CD14-positive monocyte (primary cell): Measurements from ENCODE around the gene EPHA6. TPM values are rescaled to one million over a fixed set of nuclear protein-coding genes. Genes with fewer than 3 reads are reported as not detected.

Source experiments
- DNase-seq, 3 donors: peaks; one replicate each; pipeline ENCODE4 v3.0.0-alpha.2; 2011 to 2022
- H2AFZ ChIP-seq: 2 replicates; pipeline ENCODE4 v1.6.0; 2012; ENCODE audit warnings: mild to moderate bottlenecking, low read depth, low read length, inconsistent platforms; ENCODE audit not compliant: insufficient read depth, poor library complexity, severe bottlenecking
- H3K27ac ChIP-seq, 2 donors: 1 replicate in 1 of 2; 2 replicates in 1 of 2; pipeline ENCODE4 v1.5.1; 2012 to 2013; ENCODE audit warnings: low read length in 2 of 2, control low read depth in 1 of 2, inconsistent platforms in 1 of 2, low read depth in 1 of 2, mild to moderate bottlenecking in 1 of 2
- H3K27me3 ChIP-seq, 2 donors: one replicate each; pipeline versions ENCODE4 v1.6.0 to v1.6.1; 2011 to 2013; ENCODE audit warnings: low read length in 2 of 2; ENCODE audit not compliant: control insufficient read depth in 2 of 2, insufficient read depth in 2 of 2
- H3K36me3 ChIP-seq, 2 donors: replicated peaks in 1 of 2; 1 replicate in 1 of 2; 2 replicates in 1 of 2; pipeline versions ENCODE4 v1.5.1 to v1.6.1; 2012 to 2013; ENCODE audit warnings: low read length in 2 of 2, control low read depth in 1 of 2, inconsistent platforms in 1 of 2, mild to moderate bottlenecking in 1 of 2; ENCODE audit not compliant: insufficient read depth in 2 of 2, control insufficient read depth in 1 of 2
- H3K4me1 ChIP-seq, 2 donors: 1 replicate in 1 of 2; 2 replicates in 1 of 2; pipeline versions ENCODE4 v1.5.1 to v1.6.1; 2012 to 2013; ENCODE audit warnings: low read length in 2 of 2, control low read depth in 1 of 2, inconsistent platforms in 1 of 2, mild to moderate bottlenecking in 1 of 2, moderate library complexity in 1 of 2; ENCODE audit not compliant: insufficient read depth in 2 of 2, control insufficient read depth in 1 of 2
- H3K4me2 ChIP-seq: replicated peaks from 2 replicates; pipeline ENCODE3; 2012; ENCODE audit warnings: low read length, moderate library complexity, mild to moderate bottlenecking; ENCODE audit not compliant: poor library complexity, severe bottlenecking; ENCODE audit errors: extremely low read depth
- H3K4me3 ChIP-seq, 3 experiments: fragments of 200-600 bp in 1 of 3; sonication (generic) in 1 of 3; replicated peaks in 1 of 3; 1 replicate in 2 of 3; 2 replicates in 1 of 3; pipeline ENCODE4 v1.5.1; 2011 to 2013; ENCODE audit warnings: low read length in 3 of 3, mild to moderate bottlenecking in 3 of 3, control low read depth in 2 of 3, low read depth in 2 of 3, inconsistent platforms in 1 of 3, moderate library complexity in 1 of 3
- H3K79me2 ChIP-seq: 2 replicates; pipeline ENCODE4 v1.6.0; 2012; ENCODE audit warnings: mild to moderate bottlenecking, control low read depth, inconsistent platforms, low read length, moderate library complexity; ENCODE audit not compliant: insufficient read depth
- H3K9ac ChIP-seq: 2 replicates; pipeline ENCODE4 v1.6.0; 2017; ENCODE audit warnings: low read length, mild to moderate bottlenecking; ENCODE audit not compliant: insufficient read depth, poor library complexity, severe bottlenecking
- H3K9me3 ChIP-seq, 2 donors: replicated peaks in 1 of 2; 1 replicate in 1 of 2; 2 replicates in 1 of 2; pipeline versions ENCODE4 v1.5.1 to v1.6.1; 2012 to 2013; ENCODE audit warnings: low read length in 2 of 2, control low read depth in 1 of 2; ENCODE audit not compliant: control insufficient read depth in 1 of 2, insufficient read depth in 1 of 2
- H4K20me1 ChIP-seq: 2 replicates; pipeline ENCODE4 v1.6.0; 2012; ENCODE audit warnings: mild to moderate bottlenecking, low read length, control low read depth, moderate library complexity; ENCODE audit not compliant: insufficient read depth
- H3K27ac Mint-ChIP-seq, 7 donors: one replicate each; pipeline ENCODE4 v1.8.0; 2020; ENCODE audit warnings: mild to moderate bottlenecking in 7 of 7, mixed read lengths in 7 of 7, moderate library complexity in 6 of 7, inconsistent platforms in 2 of 7
- H3K27me3 Mint-ChIP-seq, 3 donors: one replicate each; pipeline ENCODE4 v1.8.0; 2021 to 2022; ENCODE audit warnings: low read depth in 3 of 3, mild to moderate bottlenecking in 3 of 3, mixed read lengths in 3 of 3, moderate library complexity in 3 of 3, inconsistent platforms in 1 of 3
- H3K36me3 Mint-ChIP-seq, 2 donors: one replicate each; pipeline ENCODE4 v1.8.0; 2020; ENCODE audit warnings: mixed read lengths in 2 of 2, inconsistent platforms in 1 of 2, mild to moderate bottlenecking in 1 of 2
- H3K4me1 Mint-ChIP-seq: one replicate; pipeline ENCODE4 v1.8.0; 2020; ENCODE audit warnings: mild to moderate bottlenecking, mixed read lengths
- H3K4me3 Mint-ChIP-seq, 2 donors: one replicate each; pipeline ENCODE4 v1.8.0; 2020; ENCODE audit warnings: mild to moderate bottlenecking in 2 of 2, mixed read lengths in 2 of 2, moderate library complexity in 1 of 2
- H3K9me3 Mint-ChIP-seq, 7 donors: one replicate each; pipeline ENCODE4 v1.8.0; 2020 to 2022; ENCODE audit warnings: mixed read lengths in 7 of 7, mild to moderate bottlenecking in 6 of 7, moderate library complexity in 6 of 7, inconsistent platforms in 2 of 7
- WGBS: methylation state at CpG from one replicate; pipeline ENCODE4 v1.1.5; 2013; ENCODE audit warnings: missing lambda C conversion rate; ENCODE audit not compliant: insufficient coverage; 5-methylcytosine and 5-hydroxymethylcytosine counted together
- intact Hi-C, 2 donors: fragments of 100-400 bp; cut with micrococcal nuclease; formaldehyde crosslinking; loops; one replicate each; pipeline versions ENCODE4 v1.15.0 to v1.15.1; 2023
- polyA plus RNA-seq, 3 donors: library from polyadenylated mRNA; depleted of rRNA in 1 of 3; unstranded in 2 of 3; stranded (reverse) in 1 of 3; fragments of 300-500 nt in 2 of 3; fragments of >200 nt in 1 of 3; fragmentation: Illumina TruSeq in 2 of 3; gene quantifications; 1 replicate in 2 of 3; 2 replicates in 1 of 3; pipeline ENCODE4 v1.2.3, GENCODE V29; 2012 to 2021
- TF ChIP-seq, protein P1 (sequence below): fragments of 200-600 bp; IDR thresholded peaks from one replicate; pipeline ENCODE4 v1.8.0; 2022; ENCODE audit warnings: antibody characterized with exemption, mild to moderate bottlenecking

EPHA6 gene
- polyA plus RNA-seq, 3 donors, result not detected

DNA sequence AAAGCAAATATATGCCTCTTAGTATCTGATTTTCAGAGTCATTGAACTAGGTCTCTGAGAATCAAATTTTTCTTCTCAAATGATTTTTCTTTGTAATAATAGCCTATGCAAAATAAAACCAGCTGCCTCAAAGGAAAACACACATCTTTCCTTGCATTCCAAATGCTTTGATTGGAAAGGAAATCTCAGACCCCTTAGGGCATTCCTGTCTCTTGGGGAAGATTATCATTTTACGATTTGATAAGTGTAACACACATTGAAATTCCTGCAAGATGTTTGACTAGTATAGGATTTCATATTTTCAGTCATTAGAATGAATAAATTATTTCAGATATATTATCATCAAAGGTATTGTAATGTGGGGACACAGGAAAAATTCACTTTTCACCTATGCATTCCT lies 244.8 kb downstream of the EPHA6 start:
- Histone ChIP-seq H3K4me2 (no peak overlapping the region), H3K4me1 (no peaks in the 10 kb centered on the region), H3K9me3 (peaks cover 0 to 6% of the 10 kb centered on the region in 2 donors), H4K20me1 (no peaks in the 10 kb centered on the region), H2AFZ (no peak overlapping the region), H3K9ac (no peak overlapping the region), H3K27ac (no peak overlapping the region), H3K27me3 (no peaks in the 10 kb centered on the region), H3K4me3 (no peak overlapping the region), H3K79me2 (no peaks in the 10 kb centered on the region), H3K36me3 (no peaks in the 10 kb centered on the region)
- intact Hi-C loops, result no loop called here
- TF ChIP-seq, protein P1, sequence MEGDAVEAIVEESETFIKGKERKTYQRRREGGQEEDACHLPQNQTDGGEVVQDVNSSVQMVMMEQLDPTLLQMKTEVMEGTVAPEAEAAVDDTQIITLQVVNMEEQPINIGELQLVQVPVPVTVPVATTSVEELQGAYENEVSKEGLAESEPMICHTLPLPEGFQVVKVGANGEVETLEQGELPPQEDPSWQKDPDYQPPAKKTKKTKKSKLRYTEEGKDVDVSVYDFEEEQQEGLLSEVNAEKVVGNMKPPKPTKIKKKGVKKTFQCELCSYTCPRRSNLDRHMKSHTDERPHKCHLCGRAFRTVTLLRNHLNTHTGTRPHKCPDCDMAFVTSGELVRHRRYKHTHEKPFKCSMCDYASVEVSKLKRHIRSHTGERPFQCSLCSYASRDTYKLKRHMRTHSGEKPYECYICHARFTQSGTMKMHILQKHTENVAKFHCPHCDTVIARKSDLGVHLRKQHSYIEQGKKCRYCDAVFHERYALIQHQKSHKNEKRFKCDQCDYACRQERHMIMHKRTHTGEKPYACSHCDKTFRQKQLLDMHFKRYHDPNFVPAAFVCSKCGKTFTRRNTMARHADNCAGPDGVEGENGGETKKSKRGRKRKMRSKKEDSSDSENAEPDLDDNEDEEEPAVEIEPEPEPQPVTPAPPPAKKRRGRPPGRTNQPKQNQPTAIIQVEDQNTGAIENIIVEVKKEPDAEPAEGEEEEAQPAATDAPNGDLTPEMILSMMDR, result no peak
- Mint-ChIP-seq H3K4me1 (no peaks in the 10 kb centered on the region), H3K4me3 (no peak overlapping the region), H3K27ac (no peak overlapping the region), H3K36me3 (no peaks in the 10 kb centered on the region), H3K27me3 (no peaks in the 10 kb centered on the region), H3K9me3 (peaks cover 2 to 9% (median 4%) of the 10 kb centered on the region in 7 donors)
- no peak for DNase-seq
- WGBS, result no CpG with 5 or more reads among the region's 1 CpG

DNA sequence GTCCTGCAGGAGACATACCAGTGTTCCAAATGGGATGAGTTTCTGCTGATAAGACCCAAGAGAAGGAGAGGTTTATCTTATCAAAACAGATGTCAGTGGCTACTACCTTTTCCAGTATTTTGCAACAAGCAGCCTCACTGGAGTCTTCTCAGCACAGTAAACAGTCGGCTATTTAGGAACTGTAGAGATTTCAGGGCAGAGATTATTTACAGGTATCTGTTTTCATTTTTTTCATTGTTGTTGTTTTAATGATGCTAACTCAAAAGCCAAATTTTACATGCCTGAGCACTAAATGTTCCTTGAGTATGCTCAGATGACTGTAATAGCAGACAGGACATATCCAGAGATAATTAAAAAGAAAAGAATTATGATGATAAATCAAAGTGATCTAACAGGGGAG lies 252.1 kb downstream of the EPHA6 start:
- Histone ChIP-seq H3K36me3 (no peaks in the 10 kb centered on the region), H2AFZ (no peak overlapping the region), H3K9ac (no peak overlapping the region), H4K20me1 (no peaks in the 10 kb centered on the region), H3K4me1 (no peaks in the 10 kb centered on the region), H3K79me2 (no peaks in the 10 kb centered on the region), H3K27ac (no peak overlapping the region), H3K27me3 (no peaks in the 10 kb centered on the region), H3K9me3 (no peaks in the 10 kb centered on the region), H3K4me3 (no peak overlapping the region), H3K4me2 (no peak overlapping the region)
- H3K27ac Mint-ChIP-seq, result no peak overlapping the region
- TF ChIP-seq, protein P1, result no peak
- no peak overlapping the region for H3K4me3 Mint-ChIP-seq
- WGBS, result no CpG with 5 or more reads among the region's 1 CpG
- H3K36me3 Mint-ChIP-seq, result no peaks in the 10 kb centered on the region
- intact Hi-C loops, result no loop called here
- no peaks in the 10 kb centered on the region for H3K27me3 Mint-ChIP-seq
- H3K4me1 Mint-ChIP-seq, result no peaks in the 10 kb centered on the region
- peaks cover 0 to 9% (median 2%) of the 10 kb centered on the region in 7 donors for H3K9me3 Mint-ChIP-seq
- DNase-seq, result no peak
